Skeletal muscle cell (primary cell): Measurements from ENCODE around the gene DNAJC5.
"Not testable (repeated sequence)": the region's sequence is repeated elsewhere in the genome, so short reads cannot be mapped to it uniquely, and the experiment has no call there.

Experiments
- DNase-seq: peaks from one replicate; pipeline ENCODE4 v3.0.0-alpha.2; 2010; ENCODE audit warnings: low read depth
- H3K4me3 ChIP-seq: 2 replicates; pipeline ENCODE4 v1.5.1; 2011; ENCODE audit warnings: low read depth, mild to moderate bottlenecking, control low read depth, low read length, moderate library complexity

Gene DNAJC5

GRCh38 chr20:63972312-63973159 is 77.6 kb downstream of the DNAJC5 start:
- no peak overlapping the region for H3K4me3 ChIP-seq
- no peak for DNase-seq

GRCh38 chr20:63973160-63973479 is 78.2 kb downstream of the DNAJC5 start:
- no peak for DNase-seq
- H3K4me3 ChIP-seq, result no peak overlapping the region

GRCh38 chr20:63973636-63974401 is 78.9 kb downstream of the DNAJC5 start:
- no peak for DNase-seq
- peak overlapping the region; percentile 53 for H3K4me3 ChIP-seq

DNA sequence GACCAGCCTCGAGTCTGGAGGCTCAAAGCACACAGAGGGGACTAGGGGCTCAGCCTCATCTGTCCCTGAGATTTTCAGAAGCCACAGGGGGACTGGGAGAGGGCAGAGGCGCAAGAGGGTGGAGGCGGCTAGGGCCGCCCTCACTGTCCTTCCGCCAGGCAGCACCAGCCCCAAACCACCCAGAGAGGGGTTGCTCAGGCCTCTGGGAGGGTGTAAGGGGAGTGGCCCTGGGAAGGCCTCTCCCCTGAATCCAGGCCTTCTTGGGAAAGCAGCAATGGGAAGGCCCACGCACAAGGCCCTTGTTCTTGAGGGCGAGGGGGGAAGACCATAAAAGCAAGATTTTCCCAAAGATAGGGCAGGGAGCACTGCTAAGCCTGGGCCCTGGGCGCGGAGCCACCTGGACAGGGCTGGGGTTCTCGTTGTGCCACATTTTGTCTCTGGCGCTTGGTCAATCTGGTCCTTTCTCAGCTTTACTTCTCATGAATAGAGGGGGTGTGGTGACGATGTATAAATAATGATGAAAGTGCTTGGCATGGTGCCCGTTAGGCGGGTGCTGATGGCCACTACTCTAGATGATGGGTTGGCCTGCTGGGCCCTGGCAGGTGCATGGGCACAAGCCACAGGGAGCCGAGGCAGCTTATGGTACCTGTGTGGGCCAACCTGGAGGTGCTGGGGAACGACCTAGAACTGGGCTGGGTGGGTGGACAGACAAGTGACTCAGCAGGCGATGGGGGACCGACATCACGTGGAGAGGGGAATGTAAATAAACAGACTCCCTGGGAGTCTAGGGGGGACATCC is 79.7 kb downstream of the DNAJC5 start:
- H3K4me3 ChIP-seq, result no peak overlapping the region
- no peak for DNase-seq

GRCh38 chr20:63976511-63976910 is 81.6 kb downstream of the DNAJC5 start:
- not testable (repeated sequence) for DNase-seq, H3K4me3 ChIP-seq

DNA sequence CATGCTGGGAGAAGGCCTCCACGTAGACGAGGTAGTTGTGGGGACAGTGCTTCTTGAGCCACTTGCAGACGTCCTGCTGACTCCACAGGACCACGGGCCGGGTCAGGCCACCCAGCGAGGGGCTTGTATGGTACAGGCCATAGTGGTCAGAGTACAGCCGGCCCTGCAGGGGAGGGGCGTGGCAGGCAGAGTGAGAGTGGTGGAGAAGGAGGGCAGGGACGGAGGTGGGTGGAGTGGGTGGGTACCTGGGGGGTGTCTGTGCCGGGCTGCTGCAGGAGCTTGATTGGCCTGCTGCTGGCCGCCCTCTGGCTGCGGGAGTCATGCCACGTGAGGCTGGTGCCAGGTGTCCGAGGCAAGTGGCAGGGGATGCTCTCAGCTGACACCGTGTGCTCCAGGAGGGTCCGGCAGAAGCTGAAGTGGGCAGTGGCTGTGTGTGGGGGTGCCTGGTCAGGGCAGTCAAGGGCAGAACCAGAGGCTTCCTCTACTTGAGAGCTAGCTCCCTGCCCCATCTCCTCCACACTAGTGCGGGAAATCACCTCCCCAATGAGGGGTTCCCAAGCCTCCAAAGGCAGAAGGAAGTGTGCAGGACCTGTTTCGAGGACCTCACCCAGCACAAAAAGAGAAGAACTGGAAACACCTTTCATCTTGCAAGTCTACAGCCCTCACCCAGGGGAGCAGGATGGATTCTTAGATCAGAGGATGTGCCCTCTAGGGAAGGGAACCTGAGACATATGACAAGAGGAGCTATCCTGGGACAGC is 82.2 kb downstream of the DNAJC5 start:
- DNase-seq, result no peak
- no peak overlapping the region for H3K4me3 ChIP-seq

GRCh38 chr20:63977739-63978276 is 82.9 kb downstream of the DNAJC5 start:
- H3K4me3 ChIP-seq, result no peak overlapping the region
- DNase-seq, result no peak

- no peak for DNase-seq
- H3K4me3 ChIP-seq, result peak overlapping the region; percentile 49
Measured at GRCh38 chr20:63978319-63979228, 83.6 kb downstream of the DNAJC5 start.

- no peak for DNase-seq
- H3K4me3 ChIP-seq, result peak overlapping the region; percentile 49
Measured at GRCh38 chr20:63979229-63979556, 84.3 kb downstream of the DNAJC5 start.

DNA sequence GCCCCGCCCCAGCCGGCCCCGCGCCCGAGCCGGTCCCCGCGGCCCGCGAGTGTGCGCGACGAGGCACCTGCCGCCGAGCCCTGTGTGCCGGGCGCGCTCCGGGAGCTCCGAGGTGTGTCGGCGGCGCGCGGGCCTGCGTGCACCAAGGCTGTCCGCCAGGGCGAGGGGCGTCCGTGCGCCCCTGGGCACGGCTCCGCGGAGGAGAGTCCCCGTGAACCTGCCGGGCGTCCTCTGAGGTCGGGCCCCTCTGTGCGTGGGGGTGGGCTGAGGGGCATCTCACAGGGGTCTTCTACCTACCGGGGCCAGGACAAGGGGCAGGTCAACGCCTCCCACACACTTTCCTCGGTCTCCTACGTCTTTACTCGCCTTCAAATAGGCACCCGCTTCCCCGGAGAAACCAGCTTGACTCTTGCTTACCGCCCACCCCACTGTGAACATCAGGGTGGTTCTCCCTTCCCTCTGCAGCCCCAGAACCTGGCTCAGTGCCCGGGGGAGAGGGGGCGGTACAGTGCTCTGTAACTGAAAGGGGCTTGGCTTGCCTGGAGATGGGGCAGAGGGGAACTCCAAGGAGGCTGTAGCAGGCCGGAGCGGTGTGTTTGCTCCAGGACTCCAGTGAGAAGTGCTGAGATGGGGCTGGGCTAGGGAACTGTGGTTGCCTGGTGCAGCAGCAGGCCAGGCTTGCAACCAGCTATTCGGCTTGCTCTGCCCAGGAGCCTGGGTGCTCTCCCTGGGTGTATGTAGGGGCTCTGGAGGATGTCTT is 84.8 kb downstream of the DNAJC5 start, which contains the start of gene SAMD10:
Gene SAMD10, minus strand, starts transcription at position 86 of the 760 bp plus-strand sequence. CDS start 175 bp downstream, outside the sequence.
- DNase-seq, result no peak
- peak within 1 kb of the TSS; percentile 92 for H3K4me3 ChIP-seq

DNA sequence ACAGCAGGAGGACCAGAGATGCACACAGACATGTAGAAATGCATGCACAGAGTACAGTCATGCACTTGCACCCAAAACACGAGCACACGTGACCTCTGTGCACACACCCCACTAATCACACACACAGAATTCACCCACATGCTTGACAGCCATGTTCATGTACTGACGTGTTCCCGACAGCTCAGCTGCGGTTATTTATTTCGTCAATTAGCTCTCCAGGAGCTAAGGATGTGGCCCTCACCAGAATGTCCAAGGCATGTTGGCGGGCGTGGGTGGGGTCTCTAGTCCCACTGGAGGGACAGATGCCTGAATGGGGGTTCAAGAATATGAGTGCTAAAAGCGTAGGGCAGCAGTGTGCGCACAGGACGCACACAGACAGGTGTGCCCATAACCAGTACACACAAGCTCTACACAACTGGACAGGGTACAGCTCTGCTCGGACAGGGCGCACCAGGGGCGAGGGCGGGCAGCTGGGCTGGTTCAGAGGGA is 85.4 kb downstream of the DNAJC5 start:
- peak overlapping the region; percentile 92 for H3K4me3 ChIP-seq
- no peak for DNase-seq

DNA sequence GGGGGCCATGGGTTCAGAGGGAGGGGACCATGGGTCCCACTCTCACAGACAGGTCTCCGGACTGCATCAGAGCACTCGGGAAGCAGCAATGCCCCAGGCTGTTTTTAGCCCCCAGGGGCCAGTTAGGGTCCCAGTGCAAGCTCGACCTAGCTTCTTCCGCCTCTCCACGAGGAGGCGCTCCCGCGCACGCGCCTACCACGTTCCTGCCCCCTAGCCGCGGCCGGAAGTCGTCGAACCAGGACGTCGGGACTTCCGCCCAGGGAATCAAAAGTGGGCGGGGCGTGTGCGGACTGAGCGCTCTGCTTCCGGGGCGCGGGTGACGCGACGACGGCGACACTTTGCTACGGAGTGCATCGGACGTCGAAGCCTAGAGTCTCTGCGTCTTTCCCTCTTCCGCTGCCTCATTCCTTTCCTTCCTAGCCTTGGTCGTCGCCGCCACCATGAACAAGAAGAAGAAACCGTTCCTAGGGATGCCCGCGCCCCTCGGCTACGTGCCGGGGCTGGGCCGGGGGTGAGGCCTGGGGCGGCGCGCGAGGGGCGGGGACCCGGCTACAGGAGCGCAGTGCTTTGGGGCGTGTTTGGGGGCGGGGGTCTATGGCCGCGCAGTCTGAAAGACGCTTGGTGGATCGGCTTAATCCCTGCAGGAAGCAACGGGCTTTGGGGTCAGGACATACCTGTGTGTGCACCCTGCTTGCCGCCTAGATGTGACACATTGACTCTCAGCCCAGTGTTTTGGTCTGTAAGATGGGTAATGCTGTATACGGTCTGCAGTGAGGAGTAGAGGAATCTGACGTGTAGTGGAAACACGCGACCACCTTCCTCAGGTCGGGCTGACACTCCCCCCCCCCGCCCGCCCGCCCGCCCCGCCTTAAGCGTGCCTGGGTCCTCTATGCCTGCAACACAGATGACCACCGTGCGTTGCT is 86.1 kb downstream of the DNAJC5 start, which contains the start of gene PRPF6:
Gene PRPF6, plus strand, starts transcription at position 327 of the 923 bp plus-strand sequence. Its CDS starts 114 bp downstream, at position 441.
- peak within 1 kb of the TSS; percentile 92 for H3K4me3 ChIP-seq
- DNase-seq, result peak; percentile 81

GRCh38 chr20:63982937-63983336 is 88.0 kb downstream of the DNAJC5 start:
- DNase-seq, result no peak
- H3K4me3 ChIP-seq, result no peak overlapping the region
